Endothelial cell of umbilical vein (primary cell): ENCODE results near the gene NRG3. TPM values are rescaled to one million over a fixed set of nuclear protein-coding genes. Genes with fewer than 3 reads are reported as not detected.

Source experiments
- BruUV-seq: library from RNA; stranded (reverse); fragments of 400-500 nt; replicated peaks from 2 replicates; lab custom pipeline; 2021; lab: Mats Ljungman, UMichigan
- CTCF ChIA-PET: fragments of 300-600, 350-600 bp; sonication (Branson Sonifier 250); formaldehyde crosslinking; loops from one replicate; lab custom pipeline; 2021; ENCODE audit warnings: antibody characterized with exemption, inconsistent platforms; lab: Charles Lee
- POLR2A ChIA-PET: fragments of 300-600, 350-600 bp; sonication (Branson Sonifier 250); formaldehyde crosslinking; loops from one replicate; lab custom pipeline; 2021; ENCODE audit warnings: antibody characterized with exemption, inconsistent platforms; lab: Charles Lee
- DNase-seq: peaks from one replicate; pipeline ENCODE4 v3.0.0-alpha.2; 2011; ENCODE audit warnings: low read depth, low spot score
- FAIRE-seq: peaks from 2 replicates; lab custom pipeline; 2011; peaks lifted over from hg19 to GRCh38; lab: Jason Lieb, UNC
- H2AFZ ChIP-seq: 2 replicates; pipeline ENCODE4 v1.6.0; 2012; ENCODE audit warnings: low read depth, low read length, control low read depth, inconsistent platforms
- H3K27ac ChIP-seq: 2 replicates; pipeline ENCODE4 v1.5.1; 2011; ENCODE audit warnings: low read depth, mild to moderate bottlenecking, control low read depth, low read length, moderate library complexity; ENCODE audit not compliant: insufficient read depth
- H3K27me3 ChIP-seq, 2 experiments: 2 replicates each; pipeline versions ENCODE4 v1.6.0 to v1.6.1; 2011; ENCODE audit warnings: low read length in 2 of 2, mixed read lengths in 1 of 2; ENCODE audit not compliant: control insufficient read depth in 2 of 2, insufficient read depth in 2 of 2
- H3K36me3 ChIP-seq, 2 experiments: 2 replicates in 1 of 2; 3 replicates in 1 of 2; pipeline ENCODE4 v1.5.1; 2011; ENCODE audit warnings: low read length in 2 of 2, mild to moderate bottlenecking in 1 of 2, moderate library complexity in 1 of 2; ENCODE audit not compliant: control insufficient read depth in 2 of 2, insufficient read depth in 2 of 2; ENCODE audit errors: extremely low read depth in 1 of 2
- H3K4me1 ChIP-seq: 3 replicates; pipeline ENCODE4 v1.5.1; 2011; ENCODE audit warnings: mild to moderate bottlenecking, low read length; ENCODE audit not compliant: control insufficient read depth, insufficient read depth; ENCODE audit errors: extremely low read depth
- H3K4me2 ChIP-seq: 2 replicates; pipeline ENCODE4 v1.6.1; 2011; ENCODE audit warnings: low read length, control low read depth, mixed read lengths; ENCODE audit not compliant: insufficient read depth
- H3K4me3 ChIP-seq, 3 experiments: fragments of 200-600 bp in 1 of 3; sonication (generic), shearing (Covaris generic) in 1 of 3; replicated peaks in 1 of 3; 2 replicates each; pipeline ENCODE4 v1.5.1; 2011 to 2016; ENCODE audit warnings: control low read depth in 3 of 3, low read length in 3 of 3, mild to moderate bottlenecking in 2 of 3, inconsistent platforms in 1 of 3, low read depth in 1 of 3, moderate library complexity in 1 of 3; ENCODE audit not compliant: insufficient read depth in 1 of 3
- H3K79me2 ChIP-seq: 2 replicates; pipeline ENCODE4 v1.6.0; 2012; ENCODE audit warnings: low read length, inconsistent platforms; ENCODE audit not compliant: control insufficient read depth, insufficient read depth
- H3K9ac ChIP-seq: replicated peaks from 2 replicates; pipeline ENCODE3; 2011; ENCODE audit warnings: low read length, control low read depth; ENCODE audit not compliant: insufficient read depth; ENCODE audit errors: extremely low read depth
- H3K9me1 ChIP-seq: replicated peaks from 3 replicates; pipeline ENCODE4 v1.6.0; 2011; ENCODE audit warnings: mild to moderate bottlenecking, low read length; ENCODE audit not compliant: control insufficient read depth, insufficient read depth; ENCODE audit errors: extremely low read depth
- H3K9me3 ChIP-seq: replicated peaks from 2 replicates; pipeline ENCODE4 v1.5.1; 2012; ENCODE audit warnings: low read length, inconsistent platforms; ENCODE audit not compliant: control insufficient read depth, insufficient read depth
- H4K20me1 ChIP-seq: replicated peaks from 2 replicates; pipeline ENCODE3; 2011; ENCODE audit warnings: mild to moderate bottlenecking, low read length; ENCODE audit not compliant: control insufficient read depth, insufficient read depth; ENCODE audit errors: extremely low read depth
- EZH2 ChIP-seq: IDR thresholded peaks from 2 replicates; pipeline ENCODE4 v1.6.1; 2012; ENCODE audit warnings: borderline replicate concordance, low read depth, mild to moderate bottlenecking, moderate library complexity, low read length, inconsistent platforms; ENCODE audit not compliant: severe bottlenecking
- FOS ChIP-seq: IDR thresholded peaks from 2 replicates; pipeline ENCODE4 v1.6.1; 2011; ENCODE audit warnings: mild to moderate bottlenecking, low read length, moderate library complexity, borderline replicate concordance; ENCODE audit not compliant: insufficient read depth
- GATA2 ChIP-seq: IDR thresholded peaks from 2 replicates; pipeline ENCODE4 v1.7.0; 2011; ENCODE audit warnings: low read depth, mild to moderate bottlenecking, moderate library complexity, mixed read lengths, low read length; ENCODE audit not compliant: insufficient read length, insufficient read depth
- JUN ChIP-seq: IDR thresholded peaks from 2 replicates; pipeline ENCODE4 v1.6.1; 2011; ENCODE audit warnings: borderline replicate concordance, low read depth; ENCODE audit not compliant: insufficient read length, insufficient read depth
- MAX ChIP-seq: IDR thresholded peaks from 2 replicates; pipeline ENCODE4 v1.6.1; 2011; ENCODE audit not compliant: insufficient read depth, insufficient read length
- MYC ChIP-seq: IDR thresholded peaks from one replicate; pipeline ENCODE4 v1.6.1; 2011; ENCODE audit warnings: mild to moderate bottlenecking, low read depth, low read length
- POLR2A ChIP-seq: IDR thresholded peaks from 2 replicates; pipeline ENCODE4 v1.6.1; 2012; ENCODE audit warnings: low read depth, mild to moderate bottlenecking, control low read depth, low read length
- POLR2AphosphoS5 ChIP-seq: IDR thresholded peaks from 2 replicates; pipeline ENCODE4 v1.6.1; 2012; ENCODE audit warnings: low read depth, mild to moderate bottlenecking, control low read depth, low read length, moderate library complexity; ENCODE audit not compliant: insufficient read depth
- dilution Hi-C: fragments of 300-500 bp; cut with MboI; formaldehyde crosslinking; loops from one replicate; pipeline ENCODE4 v1.15.0; 2019; ENCODE audit warnings: low sequenced_read_pairs; ENCODE audit not compliant: extremely low pct_ligation_motif_present
- intact Hi-C: fragments of 100-400 bp; cut with micrococcal nuclease; formaldehyde crosslinking; loops from one replicate; pipeline ENCODE4 v1.10.0; 2022
- polyA plus RNA-seq, 4 experiments: library from polyadenylated mRNA; depleted of rRNA in 3 of 4; stranded (reverse) in 3 of 4; unstranded in 1 of 4; fragments of >200 nt; gene quantifications; 2 replicates each; pipeline versions ENCODE4 v1.2.1 to v1.2.3, GENCODE V29; 2011 to 2012; ENCODE audit warnings: missing spikeins in 1 of 4
- total RNA-seq: library from RNA; stranded (reverse); gene quantifications from 2 replicates; pipeline ENCODE4 v1.2.3, GENCODE V29; 2021
- TF ChIP-seq, protein P1 (sequence below), 2 donors: IDR thresholded peaks; 1 replicate in 1 of 2; 2 replicates in 1 of 2; pipeline ENCODE4 v1.5.1; 2011; ENCODE audit warnings: low read length in 2 of 2, mild to moderate bottlenecking in 2 of 2, moderate library complexity in 2 of 2, control low read depth in 1 of 2, inconsistent platforms in 1 of 2, low read depth in 1 of 2; ENCODE audit not compliant: insufficient read depth in 1 of 2; ENCODE audit errors: extremely low read depth in 1 of 2

The NRG3 gene
- total and polyA plus RNA-seq, 2 donors (not counting 3 experiments of a cell fraction or from before 2014, with no cell fraction given): 1.9 to 3.9 TPM

DNA sequence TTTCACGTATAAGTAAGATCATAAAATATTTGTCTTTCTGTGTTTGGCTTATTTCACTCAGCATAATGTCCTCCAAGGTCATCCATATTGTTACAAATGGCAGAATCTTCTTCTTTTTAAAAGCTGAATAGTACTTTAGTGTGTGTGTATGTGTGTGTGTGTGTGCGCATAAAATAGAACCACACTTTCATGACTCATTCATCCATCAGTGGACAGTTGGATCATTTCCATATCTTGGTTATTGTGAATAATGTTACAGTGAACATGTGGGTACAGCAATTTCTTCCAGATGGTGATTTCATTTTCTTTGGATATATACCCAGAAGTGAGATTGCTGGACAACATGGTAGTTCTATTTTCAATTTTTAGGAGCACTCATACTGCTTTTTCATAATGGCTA is 622.4 kb downstream of the NRG3 start:
- H3K27ac ChIP-seq: no peak overlapping the region
- no peaks in the 10 kb centered on the region for H3K9me3 ChIP-seq
- DNase-seq (peak; percentile 16), FAIRE-seq (no peak)
- H3K27me3 ChIP-seq: no peaks in the 10 kb centered on the region
- H3K4me1 ChIP-seq: no peaks in the 10 kb centered on the region
- H3K36me3 ChIP-seq: no peaks in the 10 kb centered on the region
- dilution Hi-C loops: no loop called here
- POLR2A ChIA-PET: no interaction called here
- no peak overlapping the region for H3K9ac ChIP-seq
- intact Hi-C loops: no loop called here
- no peaks in the 10 kb centered on the region for H3K79me2 ChIP-seq
- no peak overlapping the region for H2AFZ ChIP-seq
- CTCF ChIA-PET: no interaction called here
- H4K20me1 ChIP-seq: no peaks in the 10 kb centered on the region
- H3K4me3 ChIP-seq: no peak overlapping the region
- no TSS peak for BruUV-seq
- H3K9me1 ChIP-seq: no peaks in the 10 kb centered on the region
- no peak overlapping the region for H3K4me2 ChIP-seq
- TF ChIP-seq, protein P1, sequence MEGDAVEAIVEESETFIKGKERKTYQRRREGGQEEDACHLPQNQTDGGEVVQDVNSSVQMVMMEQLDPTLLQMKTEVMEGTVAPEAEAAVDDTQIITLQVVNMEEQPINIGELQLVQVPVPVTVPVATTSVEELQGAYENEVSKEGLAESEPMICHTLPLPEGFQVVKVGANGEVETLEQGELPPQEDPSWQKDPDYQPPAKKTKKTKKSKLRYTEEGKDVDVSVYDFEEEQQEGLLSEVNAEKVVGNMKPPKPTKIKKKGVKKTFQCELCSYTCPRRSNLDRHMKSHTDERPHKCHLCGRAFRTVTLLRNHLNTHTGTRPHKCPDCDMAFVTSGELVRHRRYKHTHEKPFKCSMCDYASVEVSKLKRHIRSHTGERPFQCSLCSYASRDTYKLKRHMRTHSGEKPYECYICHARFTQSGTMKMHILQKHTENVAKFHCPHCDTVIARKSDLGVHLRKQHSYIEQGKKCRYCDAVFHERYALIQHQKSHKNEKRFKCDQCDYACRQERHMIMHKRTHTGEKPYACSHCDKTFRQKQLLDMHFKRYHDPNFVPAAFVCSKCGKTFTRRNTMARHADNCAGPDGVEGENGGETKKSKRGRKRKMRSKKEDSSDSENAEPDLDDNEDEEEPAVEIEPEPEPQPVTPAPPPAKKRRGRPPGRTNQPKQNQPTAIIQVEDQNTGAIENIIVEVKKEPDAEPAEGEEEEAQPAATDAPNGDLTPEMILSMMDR (IDR thresholded peaks at IDR 0.05; ENCODE audit: extremely low read depth in 1 of 2, insufficient read depth in 1 of 2, low read depth in 1 of 2, low read length in 2 of 2): no peak
- TF ChIP-seq FOS (peak; percentile 47), GATA2 (no peak), JUN (no peak), POLR2AphosphoS5 (no peak), POLR2A (no peak), MAX (no peak), EZH2 (no peak), MYC (no peak)
